ENCODE measurements around the gene CD7. TPM values are rescaled to one million over a fixed set of nuclear protein-coding genes. Genes with fewer than 3 reads are reported as not detected.

CD7 gene
- total RNA-seq, 4 donors from 2014 or later: 3.0 to 4.4 (median 4.1) TPM

DNA sequence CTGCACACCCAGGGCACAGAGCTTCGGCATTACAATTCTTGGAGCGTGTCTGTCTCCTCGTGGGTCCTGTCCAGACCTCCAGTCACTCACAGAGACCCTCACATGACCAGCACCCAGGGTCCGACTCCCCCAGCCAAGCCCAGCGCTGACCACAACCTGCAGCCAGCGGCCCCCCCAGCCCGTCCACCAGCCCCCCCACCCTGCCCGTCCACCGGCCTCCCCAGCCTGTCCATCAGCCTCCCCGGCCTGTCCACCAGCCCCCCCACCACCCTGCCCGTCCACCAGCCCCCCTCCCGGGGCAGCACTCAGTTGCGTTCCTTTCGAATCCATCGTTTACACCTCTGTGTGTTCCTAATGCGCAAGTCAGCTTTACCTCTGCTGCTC lies 10.3 kb upstream of the CD7 start:
- 69 to 85% methylated on average over 4 to 5 of the region's 16 CpGs for WGBS, 2 donors
- intact Hi-C loops (cut with DNase I): no loop called here

DNA sequence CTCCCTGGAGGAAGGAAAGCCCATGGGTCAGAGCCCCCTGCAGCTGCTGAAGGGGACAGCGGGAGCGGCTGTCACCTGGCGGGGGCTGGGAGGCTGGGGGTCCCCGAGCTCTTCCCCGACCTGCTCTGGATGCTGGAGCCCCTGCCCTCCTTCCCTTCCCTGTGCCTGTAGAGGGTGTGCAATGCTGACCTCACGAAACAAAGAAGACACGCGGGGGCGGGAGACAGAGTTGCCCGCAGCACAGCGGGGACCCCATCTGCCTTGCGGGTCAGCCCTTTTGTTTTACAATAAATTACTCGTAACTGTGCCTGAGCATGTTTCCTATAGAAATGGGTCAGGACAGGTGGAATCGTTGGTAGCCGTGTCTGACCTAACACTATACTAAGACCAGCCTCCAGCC lies 9.9 kb upstream of the CD7 start:
- Histone ChIP-seq H3K36me3 (no peaks in the 10 kb centered on the region), H3K9me3 (no peaks in the 10 kb centered on the region), H3K4me3 (no peak overlapping the region), H3K27ac (no peak overlapping the region), H3K4me1 (peaks cover 0 to 54% (median 20%) of the 10 kb centered on the region in 3 donors), H3K27me3 (peaks cover 0 to 89% (median 0%) of the 10 kb centered on the region in 4 donors)
- TF ChIP-seq, protein P1, sequence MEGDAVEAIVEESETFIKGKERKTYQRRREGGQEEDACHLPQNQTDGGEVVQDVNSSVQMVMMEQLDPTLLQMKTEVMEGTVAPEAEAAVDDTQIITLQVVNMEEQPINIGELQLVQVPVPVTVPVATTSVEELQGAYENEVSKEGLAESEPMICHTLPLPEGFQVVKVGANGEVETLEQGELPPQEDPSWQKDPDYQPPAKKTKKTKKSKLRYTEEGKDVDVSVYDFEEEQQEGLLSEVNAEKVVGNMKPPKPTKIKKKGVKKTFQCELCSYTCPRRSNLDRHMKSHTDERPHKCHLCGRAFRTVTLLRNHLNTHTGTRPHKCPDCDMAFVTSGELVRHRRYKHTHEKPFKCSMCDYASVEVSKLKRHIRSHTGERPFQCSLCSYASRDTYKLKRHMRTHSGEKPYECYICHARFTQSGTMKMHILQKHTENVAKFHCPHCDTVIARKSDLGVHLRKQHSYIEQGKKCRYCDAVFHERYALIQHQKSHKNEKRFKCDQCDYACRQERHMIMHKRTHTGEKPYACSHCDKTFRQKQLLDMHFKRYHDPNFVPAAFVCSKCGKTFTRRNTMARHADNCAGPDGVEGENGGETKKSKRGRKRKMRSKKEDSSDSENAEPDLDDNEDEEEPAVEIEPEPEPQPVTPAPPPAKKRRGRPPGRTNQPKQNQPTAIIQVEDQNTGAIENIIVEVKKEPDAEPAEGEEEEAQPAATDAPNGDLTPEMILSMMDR (IDR thresholded peaks at IDR 0.05): no peak
- no peak for TF ChIP-seq POLR2A (IDR thresholded peaks at IDR 0.05)
- DNase-seq: no peak
- intact Hi-C loops (cut with DNase I): no loop called here
- 10 to 90% methylated on average over 2 of the region's 15 CpGs for WGBS, 2 donors

More for the DNA sequence above, 10.3 kb upstream of the CD7 start:
- Histone ChIP-seq H3K9me3 (no peaks in the 10 kb centered on the region), H3K4me1 (peaks cover 4 to 59% (median 25%) of the 10 kb centered on the region in 3 donors), H3K27me3 (peaks cover 0 to 87% (median 0%) of the 10 kb centered on the region in 4 donors), H3K4me3 (no peak overlapping the region), H3K36me3 (no peaks in the 10 kb centered on the region), H3K27ac (no peak overlapping the region)
- no peak for TF ChIP-seq POLR2A (IDR thresholded peaks at IDR 0.05)
- TF ChIP-seq, protein P1 (IDR thresholded peaks at IDR 0.05): no peak
- DNase-seq: no peak

DNA sequence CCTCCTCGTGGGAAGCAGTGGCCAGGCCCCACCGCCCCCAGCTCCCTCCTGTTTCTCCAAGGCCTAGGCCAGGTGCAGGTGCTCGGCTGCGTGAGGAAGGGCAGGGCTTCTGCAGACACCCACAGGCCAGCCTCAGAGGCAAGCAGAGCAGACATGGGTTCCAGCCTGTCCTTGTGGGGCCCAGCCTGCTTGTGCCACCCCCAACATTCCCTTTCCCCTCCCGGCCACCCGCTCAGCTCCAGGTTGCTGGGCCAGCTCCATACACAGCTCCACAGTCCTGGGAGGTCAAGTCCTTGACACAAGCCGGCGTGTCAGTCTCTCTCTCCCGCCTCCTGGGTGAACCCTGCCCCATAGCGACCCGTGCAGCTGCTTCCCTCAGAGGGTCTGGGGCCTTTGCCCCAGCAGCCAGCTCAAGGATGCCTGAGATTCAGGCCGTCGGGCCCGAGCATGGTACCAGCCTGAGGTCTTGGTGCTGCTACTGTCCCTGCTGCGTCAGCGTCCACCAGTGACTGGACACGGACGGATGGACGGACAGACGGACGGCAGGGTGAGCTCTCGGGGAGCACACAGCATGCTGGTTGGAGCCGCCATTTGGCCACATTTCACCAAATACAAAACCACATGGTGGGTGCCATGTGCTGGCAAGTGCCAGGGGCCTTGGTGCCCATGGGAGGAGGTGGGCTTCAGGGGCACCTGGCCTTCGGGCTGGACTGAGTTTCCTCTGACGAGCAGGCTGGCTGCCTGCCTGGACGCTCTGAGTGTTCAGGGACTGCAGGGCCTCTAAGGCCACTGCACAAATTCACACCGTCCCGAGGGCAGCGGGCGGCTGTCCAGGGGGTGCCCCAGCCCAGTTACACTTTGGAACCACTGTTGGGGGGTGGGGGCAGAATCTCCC lies 8.1 kb upstream of the CD7 start:
- DNase-seq: no peak
- Histone ChIP-seq H3K27ac (no peak overlapping the region), H3K4me3 (no peak overlapping the region), H3K36me3 (no peaks in the 10 kb centered on the region), H3K27me3 (peaks cover 0 to 92% (median 0%) of the 10 kb centered on the region in 4 donors), H3K4me1 (peaks cover 5 to 46% (median 6%) of the 10 kb centered on the region in 3 donors), H3K9me3 (no peaks in the 10 kb centered on the region)
- intact Hi-C loops (cut with DNase I): no loop called here
- WGBS, 2 donors: 93 to 95% methylated on average over 3 to 4 of the region's 30 CpGs
- TF ChIP-seq POLR2A (IDR thresholded peaks at IDR 0.05): no peak
- TF ChIP-seq, protein P1 (IDR thresholded peaks at IDR 0.05): no peak

DNA sequence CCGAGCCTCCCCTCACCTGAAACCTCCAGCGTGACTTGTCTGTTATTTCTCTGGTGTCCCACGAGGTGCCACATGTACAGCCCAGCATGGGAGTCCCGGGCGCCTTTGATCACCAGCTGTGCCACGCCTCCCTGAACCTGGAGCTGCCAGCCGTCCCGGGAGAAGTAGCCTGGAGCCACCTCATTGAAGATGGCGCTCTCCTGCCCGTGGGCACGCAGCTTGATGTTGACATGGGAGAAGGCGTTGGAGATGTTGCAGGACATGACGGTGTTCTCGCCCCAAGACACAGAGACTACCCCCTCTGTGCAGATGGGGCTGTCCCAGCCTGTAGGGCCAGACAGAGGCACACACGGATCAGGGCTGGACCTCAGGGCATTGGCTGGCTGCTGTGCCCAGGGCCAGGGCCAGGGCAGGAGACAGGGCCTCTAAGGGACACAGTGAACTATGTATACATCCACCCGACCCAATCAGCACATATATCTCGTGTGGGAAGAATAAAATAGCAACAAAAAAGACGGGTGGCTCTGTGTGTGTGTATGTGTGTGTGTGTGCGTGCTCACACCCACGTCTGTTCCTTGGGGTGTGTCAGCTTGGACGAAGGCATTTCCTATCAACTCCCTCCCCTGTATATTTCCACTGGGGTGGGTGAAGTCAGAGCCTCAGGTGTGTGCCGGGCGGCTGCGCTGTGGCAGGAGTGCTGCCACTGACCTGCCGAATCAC lies 7.3 kb upstream of the CD7 start:
- no peak for DNase-seq
- H3K27me3 ChIP-seq: peaks cover 0 to 91% (median 0%) of the 10 kb centered on the region in 4 donors
- intact Hi-C loops (cut with DNase I): loop anchor here (5.0 kb wide), 1 partner anchor 87 kb away; no protein-coding TSS in a partner anchor
- H3K27ac ChIP-seq: no peak overlapping the region
- H3K4me1 ChIP-seq: peaks cover 0 to 38% (median 6%) of the 10 kb centered on the region in 3 donors
- WGBS, 2 donors: 10 to 43% methylated on average over 2 to 17 of the region's 25 CpGs
- no peak overlapping the region for H3K4me3 ChIP-seq
- H3K9me3 ChIP-seq: no peaks in the 10 kb centered on the region
- TF ChIP-seq, protein P1 (IDR thresholded peaks at IDR 0.05): no peak
- no peak for TF ChIP-seq POLR2A (IDR thresholded peaks at IDR 0.05)
- H3K36me3 ChIP-seq: no peaks in the 10 kb centered on the region

All from esophagus squamous epithelium (tissue), 5 donors.